NB4 (cell line): ENCODE data around the gene ACOXL.

ENCODE experiments used
- POLR2A ChIP-seq: IDR thresholded peaks from 2 replicates; pipeline ENCODE4 v1.6.1; 2011; ENCODE audit warnings: mild to moderate bottlenecking; ENCODE audit not compliant: insufficient read length; ENCODE audit errors: extremely low read depth
- TF ChIP-seq, protein P1 (sequence below): IDR thresholded peaks from one replicate; pipeline ENCODE4 v1.5.1; 2012; ENCODE audit warnings: low read depth, low read length
- TF ChIP-seq, protein P2 (sequence below): IDR thresholded peaks from 2 replicates; pipeline ENCODE4 v1.6.1; 2011; ENCODE audit warnings: low read depth, low read length

DNA sequence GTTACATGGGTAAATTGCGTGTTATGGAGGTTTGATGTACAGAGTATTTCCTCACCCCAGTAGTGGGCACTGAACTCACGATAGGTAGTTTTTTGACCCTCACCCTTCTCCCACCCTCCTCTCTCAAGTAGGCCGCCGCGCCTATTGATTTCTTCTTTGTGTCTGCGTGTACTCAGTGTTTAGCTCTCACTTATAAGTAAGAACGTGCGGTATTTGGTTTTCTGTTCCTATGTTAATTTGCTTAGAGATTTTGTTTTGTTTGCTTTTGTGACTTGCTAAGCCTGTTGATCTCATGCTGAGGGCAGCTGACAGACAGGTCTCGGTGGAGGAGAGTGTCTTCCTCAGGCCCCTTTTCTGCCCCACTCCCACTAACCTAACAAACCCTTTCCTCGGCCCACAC lies 36.2 kb downstream of the ACOXL start:
- TF ChIP-seq, protein P1, sequence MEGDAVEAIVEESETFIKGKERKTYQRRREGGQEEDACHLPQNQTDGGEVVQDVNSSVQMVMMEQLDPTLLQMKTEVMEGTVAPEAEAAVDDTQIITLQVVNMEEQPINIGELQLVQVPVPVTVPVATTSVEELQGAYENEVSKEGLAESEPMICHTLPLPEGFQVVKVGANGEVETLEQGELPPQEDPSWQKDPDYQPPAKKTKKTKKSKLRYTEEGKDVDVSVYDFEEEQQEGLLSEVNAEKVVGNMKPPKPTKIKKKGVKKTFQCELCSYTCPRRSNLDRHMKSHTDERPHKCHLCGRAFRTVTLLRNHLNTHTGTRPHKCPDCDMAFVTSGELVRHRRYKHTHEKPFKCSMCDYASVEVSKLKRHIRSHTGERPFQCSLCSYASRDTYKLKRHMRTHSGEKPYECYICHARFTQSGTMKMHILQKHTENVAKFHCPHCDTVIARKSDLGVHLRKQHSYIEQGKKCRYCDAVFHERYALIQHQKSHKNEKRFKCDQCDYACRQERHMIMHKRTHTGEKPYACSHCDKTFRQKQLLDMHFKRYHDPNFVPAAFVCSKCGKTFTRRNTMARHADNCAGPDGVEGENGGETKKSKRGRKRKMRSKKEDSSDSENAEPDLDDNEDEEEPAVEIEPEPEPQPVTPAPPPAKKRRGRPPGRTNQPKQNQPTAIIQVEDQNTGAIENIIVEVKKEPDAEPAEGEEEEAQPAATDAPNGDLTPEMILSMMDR, result no peak
- TF ChIP-seq, protein P2, sequence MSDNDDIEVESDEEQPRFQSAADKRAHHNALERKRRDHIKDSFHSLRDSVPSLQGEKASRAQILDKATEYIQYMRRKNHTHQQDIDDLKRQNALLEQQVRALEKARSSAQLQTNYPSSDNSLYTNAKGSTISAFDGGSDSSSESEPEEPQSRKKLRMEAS, result no peak
- no peak for TF ChIP-seq POLR2A
